Measurements from ENCODE around the gene UXS1.

Gene UXS1

DNA sequence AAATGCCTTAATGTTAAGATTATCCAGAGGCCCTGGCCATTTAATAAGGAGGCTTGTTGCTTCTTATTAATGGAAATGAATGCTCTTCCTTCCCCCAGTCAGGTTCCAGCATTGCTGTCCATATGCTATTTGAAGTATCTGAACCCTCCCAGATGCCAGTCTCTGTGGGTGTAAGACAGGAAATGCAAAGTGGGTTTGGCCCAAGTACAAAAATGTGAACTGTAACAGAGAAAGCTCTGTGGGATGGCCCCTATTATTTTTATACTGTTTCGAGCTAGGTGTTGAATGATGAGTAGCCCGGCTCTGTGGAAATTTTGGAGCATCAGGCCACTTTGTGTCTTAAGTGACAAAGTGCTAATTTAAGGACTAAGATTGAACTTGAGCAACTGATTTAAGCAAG is 141.0 kb downstream of the UXS1 start:
- DNase-seq (ENCODE audit: low read depth), result peak; percentile 9

GRCh38 chr2:106044859-106045258 is 149.2 kb downstream of the UXS1 start:
- no peak for DNase-seq (ENCODE audit: low read depth)

- DNase-seq (ENCODE audit: low read depth), result no peak
Observed at GRCh38 chr2:106044021-106044420, 150.1 kb downstream of the UXS1 start.

Measured in non-pigmented ciliary epithelial cell (primary cell).